ENCODE data around the gene NUDT22. TPM values are rescaled to one million over a fixed set of nuclear protein-coding genes. Genes with fewer than 3 reads are reported as not detected.

Gene NUDT22
- total and polyA plus RNA-seq, 2 of the 4 experiments (the other 2 are of a cell fraction): 21.3 to 44.6 TPM

- Histone ChIP-seq H2AK5ac (ENCODE audit: low read depth, low read length) (peak within 1 kb of the TSS; percentile 74), H3K4me1 (ENCODE audit: control insufficient read depth, insufficient read depth, low read length) (peaks cover 20% of the 10 kb centered on the region), H3K23ac (ENCODE audit: low read depth, low read length) (peak within 1 kb of the TSS; percentile 82), H3K79me1 (ENCODE audit: low read depth in 1 of 2, low read length in 2 of 2) (peaks cover 24 to 77% of the 10 kb centered on the region in 2 experiments), H3K18ac (ENCODE audit: low read depth, low read length) (no peak within 1 kb of the TSS; the same call in 1 of the 2 replicates), H3K4ac (ENCODE audit: low read depth, low read length) (peak within 1 kb of the TSS; percentile 97), H3K4me2 (ENCODE audit: low read depth, low read length) (peak within 1 kb of the TSS; percentile 84), H3K56ac (ENCODE audit: extremely low read depth, insufficient read depth, low read length) (no peak within 1 kb of the TSS), H3K9ac (ENCODE audit: low read depth, low read length) (peak within 1 kb of the TSS; percentile 74), H3K36me3 (ENCODE audit: control insufficient read depth, insufficient read depth, low read length) (no peaks in the 10 kb centered on the region), H4K8ac (ENCODE audit: low read depth in 2 of 2, low read length in 2 of 2) (peak within 1 kb of the TSS; percentile 88 to 93), H2AFZ (replicated peaks; ENCODE audit: low read length, poor library complexity) (peak within 1 kb of the TSS; percentile 98), H3K27ac (ENCODE audit: insufficient read depth, low read length) (peak within 1 kb of the TSS; percentile 51), H4K20me1 (ENCODE audit: insufficient read depth, low read length) (no peaks in the 10 kb centered on the region; the same call in 1 of the 2 replicates), H4K91ac (ENCODE audit: insufficient read depth, low read depth, low read length) (peak within 1 kb of the TSS; percentile 79), H2BK120ac (ENCODE audit: low read depth, low read length) (no peak within 1 kb of the TSS), H3K9me3 (ENCODE audit: control insufficient read depth, insufficient read depth, low read length) (no peaks in the 10 kb centered on the region), H3K9me1 (ENCODE audit: insufficient read depth, low read length) (peaks cover 12% of the 10 kb centered on the region), H3K27me3 (ENCODE audit: control insufficient read depth, insufficient read depth, low read length) (no peaks in the 10 kb centered on the region), H2BK20ac (ENCODE audit: low read depth, low read length) (no peak within 1 kb of the TSS), H2AK9ac (replicated peaks; ENCODE audit: low read depth, low read length, poor library complexity) (peak within 1 kb of the TSS; percentile 99), H4K5ac (ENCODE audit: low read depth, low read length) (peak within 1 kb of the TSS; percentile 78), H2BK5ac (ENCODE audit: low read depth, low read length, poor library complexity, severe bottlenecking) (peak within 1 kb of the TSS; percentile 62), H2BK15ac (ENCODE audit: low read depth, low read length) (no peak within 1 kb of the TSS; the same call in 2 of the 3 replicates), H3K14ac (replicated peaks; ENCODE audit: low read depth, low read length) (peak within 1 kb of the TSS; percentile 99), H3K4me3 (ENCODE audit: insufficient read depth, low read depth, low read length) (peak within 1 kb of the TSS; percentile 83)
- TF ChIP-seq MAZ (IDR thresholded peaks at IDR 0.05; ENCODE audit: borderline replicate concordance, low read depth, low read length) (peak; percentile 68; the same call in 1 of the 2 replicates), CEBPB (IDR thresholded peaks at IDR 0.05; ENCODE audit: low read depth, low read length) (no peak), MXI1 (IDR thresholded peaks at IDR 0.05; ENCODE audit: borderline replicate concordance, low read depth, low read length) (0 out of 2 replicates have a peak, but pooled peaks have one; percentile 32)
- DNase-seq: peak; percentile 81
- dilution Hi-C loops (cut with HindIII; ENCODE audit: low sequenced_read_pairs, unreplicated experiment) (no loop called here), in situ Hi-C loops (cut with MboI; ENCODE audit: low sequenced_read_pairs) (no loop called here), intact Hi-C loops (cut with micrococcal nuclease) (loop anchor here (1.0 kb wide), 2 partner anchors 39 to 74 kb away; no protein-coding TSS in a partner anchor)
- 1% methylated on average over 36 of the region's 62 CpGs; no CpG with 5 or more reads in 1 of the 2 experiments for WGBS, 2 experiments (ENCODE audit: extremely low coverage in 2 of 2, insufficient read length in 1 of 2)
- POLR2A ChIA-PET (ENCODE audit: unreplicated experiment): no interaction called here
- CTCF ChIA-PET: interaction anchor here (0.6 kb wide), 1 partner anchor 1406 kb away, joined by 3 read pairs; no protein-coding TSS in a partner anchor
- ATAC-seq (ENCODE audit: low read depth): peak; percentile 56
- BruUV-seq (replicated peaks): no TSS peak
Measured at GRCh38 chr11:64230171-64230984, 4.3 kb downstream of the NUDT22 start, which contains the start of gene DNAJC4. DNAJC4 (plus strand) TSS chr11:64230548; CDS start chr11:64230855, 307 bp downstream.

Data from IMR-90 (cell line).